WERI-Rb-1 (cell line): ENCODE measurements around the gene THBS2.

ENCODE experiments used
- DNase-seq: peaks from one replicate; pipeline ENCODE4 v3.0.0-alpha.2; 2020
- H3K27ac ChIP-seq: fragments of 250-450 bp; sonication (Bioruptor Pico); 2 replicates; pipeline ENCODE4 v1.5.1; 2020; ENCODE audit warnings: mild to moderate bottlenecking, moderate library complexity
- H3K27me3 ChIP-seq: fragments of 250-450 bp; sonication (Bioruptor Pico); 2 replicates; pipeline ENCODE4 v1.5.1; 2021; ENCODE audit warnings: mild to moderate bottlenecking, low read depth, moderate library complexity; ENCODE audit not compliant: insufficient read depth, severe bottlenecking
- H3K36me3 ChIP-seq: fragments of 250-450 bp; sonication (Bioruptor Pico); 2 replicates; pipeline ENCODE4 v1.5.1; 2020; ENCODE audit warnings: mild to moderate bottlenecking, moderate library complexity
- H3K4me3 ChIP-seq: 2 replicates; pipeline ENCODE4 v1.5.1; 2011; ENCODE audit warnings: low read depth, mild to moderate bottlenecking, control low read depth, low read length
- H3K9me3 ChIP-seq: fragments of 250-450 bp; sonication (Bioruptor Pico); 2 replicates; pipeline ENCODE4 v1.5.1; 2021; ENCODE audit warnings: mild to moderate bottlenecking, moderate library complexity; ENCODE audit not compliant: severe bottlenecking
- CTCF ChIP-seq: IDR thresholded peaks from 2 replicates; pipeline ENCODE4 v1.5.1; 2011; ENCODE audit warnings: low read depth, mild to moderate bottlenecking, control low read depth, inconsistent platforms, low read length

Gene THBS2

DNA sequence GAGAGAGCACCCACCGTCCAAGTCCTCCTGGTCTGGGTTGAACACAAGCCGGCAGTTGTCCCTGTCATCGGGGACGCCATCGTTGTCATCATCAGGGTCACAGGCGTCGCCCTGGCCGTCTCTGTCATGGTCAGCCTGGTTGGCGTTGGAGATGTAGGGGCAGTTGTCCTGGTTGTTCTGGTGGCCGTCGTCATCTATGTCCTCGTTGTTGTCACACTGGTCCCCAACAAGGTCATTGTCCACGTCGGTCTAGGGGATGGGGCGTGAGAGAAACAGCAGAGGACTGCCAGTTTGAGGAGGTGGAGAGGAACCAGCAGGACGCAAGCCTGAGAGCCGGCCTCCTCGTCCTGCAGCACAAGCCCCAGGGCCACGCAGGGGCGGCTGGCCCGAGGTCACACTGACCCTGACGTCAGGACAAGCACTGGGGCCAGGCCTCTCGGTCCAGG, 28.5 kb downstream of the THBS2 start:
- H3K9me3 ChIP-seq: peaks cover 2% of the 10 kb centered on the region
- no peak for TF ChIP-seq CTCF
- no peaks in the 10 kb centered on the region for H3K27me3 ChIP-seq
- no peak for DNase-seq
- H3K36me3 ChIP-seq: no peaks in the 10 kb centered on the region
- H3K4me3 ChIP-seq: no peak overlapping the region
- H3K27ac ChIP-seq: no peak overlapping the region

- Histone ChIP-seq H3K4me3 (no peak overlapping the region), H3K9me3 (peaks cover 2% of the 10 kb centered on the region), H3K27ac (no peak overlapping the region), H3K27me3 (no peaks in the 10 kb centered on the region), H3K36me3 (no peaks in the 10 kb centered on the region)
- DNase-seq: no peak
- TF ChIP-seq CTCF: no peak
Observed at GRCh38 chr6:169224716-169225115, 28.9 kb downstream of the THBS2 start.

DNA sequence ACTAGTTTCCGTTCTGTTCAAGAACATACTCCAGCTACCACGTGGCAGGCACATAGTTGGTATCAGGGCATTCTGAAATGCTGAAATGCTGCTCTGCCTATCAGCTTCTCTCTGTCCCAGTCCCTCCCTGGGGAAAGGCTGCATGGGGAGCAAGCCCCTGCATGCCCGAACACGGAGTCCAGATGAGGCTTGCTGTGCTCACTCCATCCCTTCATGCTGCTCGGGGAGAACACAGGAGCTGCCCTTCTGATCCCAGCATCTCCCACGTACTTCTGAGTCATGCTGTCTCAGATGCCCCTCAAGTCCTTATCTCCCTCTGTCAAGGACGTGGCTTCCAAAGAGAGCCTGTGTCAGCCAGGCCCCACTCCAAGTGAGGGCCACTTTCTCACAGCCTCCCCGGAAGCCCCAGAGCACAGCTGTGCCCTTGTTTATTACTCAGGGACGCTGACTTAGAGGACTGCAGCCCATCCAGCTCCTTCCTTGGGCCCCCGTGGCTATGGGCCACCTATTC, 29.4 kb downstream of the THBS2 start:
- no peak overlapping the region for H3K27ac ChIP-seq
- TF ChIP-seq CTCF: no peak
- no peaks in the 10 kb centered on the region for H3K27me3 ChIP-seq
- H3K36me3 ChIP-seq: no peaks in the 10 kb centered on the region
- DNase-seq: no peak
- H3K9me3 ChIP-seq: peaks cover 2% of the 10 kb centered on the region
- no peak overlapping the region for H3K4me3 ChIP-seq

- Histone ChIP-seq H3K27me3 (no peaks in the 10 kb centered on the region), H3K27ac (no peak overlapping the region), H3K9me3 (peaks cover 2% of the 10 kb centered on the region), H3K36me3 (no peaks in the 10 kb centered on the region), H3K4me3 (no peak overlapping the region)
- no peak for TF ChIP-seq CTCF
- no peak for DNase-seq
Observed at GRCh38 chr6:169223006-169223405, 30.6 kb downstream of the THBS2 start.

DNA sequence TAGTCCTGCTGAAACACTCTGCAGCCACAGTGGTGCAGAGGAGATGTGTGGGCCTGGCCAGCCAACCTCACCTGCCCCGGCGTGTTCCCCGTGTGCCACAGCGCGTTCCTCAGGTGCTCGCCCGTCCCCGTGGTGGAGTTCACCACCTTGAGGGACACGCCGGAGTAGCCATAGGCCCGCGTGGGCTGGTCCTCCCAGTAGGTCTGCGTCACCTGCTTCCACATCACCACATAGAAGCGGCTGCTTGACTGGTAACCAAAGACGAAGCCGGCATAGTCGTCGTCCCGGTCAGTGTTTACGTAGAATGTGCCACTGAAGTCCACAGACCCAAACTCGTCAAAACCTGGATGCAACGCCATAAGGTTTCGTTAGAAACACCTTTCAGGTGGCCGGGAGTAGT, 31.5 kb downstream of the THBS2 start:
- peaks cover 2% of the 10 kb centered on the region for H3K9me3 ChIP-seq
- TF ChIP-seq CTCF: no peak
- no peak for DNase-seq
- H3K4me3 ChIP-seq: no peak overlapping the region
- H3K27ac ChIP-seq: no peak overlapping the region
- H3K27me3 ChIP-seq: no peaks in the 10 kb centered on the region
- no peaks in the 10 kb centered on the region for H3K36me3 ChIP-seq

DNA sequence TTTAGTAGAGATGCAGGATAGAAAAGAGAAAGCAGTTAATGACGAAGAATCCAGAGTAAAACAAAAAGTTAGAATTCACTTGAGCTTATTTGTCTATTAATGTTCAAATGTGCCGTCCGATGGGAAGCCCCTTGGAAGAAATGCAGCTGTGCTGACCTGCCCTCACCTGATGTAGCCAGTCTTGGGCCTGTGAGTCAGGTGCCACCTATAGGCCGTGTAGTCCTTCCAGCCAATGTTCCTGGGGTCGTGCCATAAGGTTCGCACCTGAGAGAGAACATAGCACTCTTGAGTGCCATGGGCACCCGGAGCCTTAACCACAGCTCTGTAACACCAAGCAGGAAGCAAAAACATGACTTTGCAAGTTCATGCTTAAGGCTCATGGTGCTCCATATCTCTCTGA, 32.4 kb downstream of the THBS2 start:
- peaks cover 2% of the 10 kb centered on the region for H3K9me3 ChIP-seq
- H3K27me3 ChIP-seq: no peaks in the 10 kb centered on the region
- H3K27ac ChIP-seq: no peak overlapping the region
- DNase-seq: no peak
- H3K36me3 ChIP-seq: no peaks in the 10 kb centered on the region
- no peak overlapping the region for H3K4me3 ChIP-seq
- TF ChIP-seq CTCF: no peak
